Urinary bladder (tissue), 4 donors: ENCODE data around the gene DISC1. TPM values are rescaled to one million over a fixed set of nuclear protein-coding genes. Genes with fewer than 3 reads are reported as not detected.
"Not testable (repeated sequence)": the region's sequence is repeated elsewhere in the genome, so short reads cannot be mapped to it uniquely, and the experiment has no call there.

Source experiments
- DNase-seq: peaks from one replicate; pipeline ENCODE4 v3.0.0-alpha.2; 2015; ENCODE audit errors: extremely low spot score
- H3K27ac ChIP-seq: one replicate; pipeline ENCODE4 v1.5.1; 2013; ENCODE audit warnings: low read depth, mild to moderate bottlenecking, moderate library complexity
- H3K36me3 ChIP-seq: one replicate; pipeline ENCODE4 v1.6.1; 2013; ENCODE audit warnings: mild to moderate bottlenecking, moderate library complexity; ENCODE audit not compliant: insufficient read depth
- H3K4me1 ChIP-seq: one replicate; pipeline ENCODE4 v1.6.1; 2013; ENCODE audit warnings: mild to moderate bottlenecking, moderate library complexity; ENCODE audit not compliant: insufficient read depth
- H3K4me3 ChIP-seq: one replicate; pipeline ENCODE4 v1.5.1; 2013; ENCODE audit warnings: low read depth, low read length
- WGBS: extraction: QIAGEN DNeasy Blood & Tissue Kit; methylation state at CpG from one replicate; pipeline ENCODE4 v1.1.7; 2013; 5-methylcytosine and 5-hydroxymethylcytosine counted together
- polyA plus RNA-seq: library from polyadenylated mRNA; stranded (reverse); fragments of 200-250 nt; gene quantifications from one replicate; pipeline ENCODE4 v1.2.3, GENCODE V29; 2013
- total RNA-seq: library from RNA; depleted of rRNA; stranded (reverse); fragments of >200 nt; gene quantifications from one replicate; pipeline ENCODE4 v1.2.3, GENCODE V29; 2014
- donor health status: healthy with polysubstance abuse.
- donor health status: healthy.

Gene DISC1
- total and polyA plus RNA-seq, 2 donors, result 1.6 to 32.0 TPM

DNA sequence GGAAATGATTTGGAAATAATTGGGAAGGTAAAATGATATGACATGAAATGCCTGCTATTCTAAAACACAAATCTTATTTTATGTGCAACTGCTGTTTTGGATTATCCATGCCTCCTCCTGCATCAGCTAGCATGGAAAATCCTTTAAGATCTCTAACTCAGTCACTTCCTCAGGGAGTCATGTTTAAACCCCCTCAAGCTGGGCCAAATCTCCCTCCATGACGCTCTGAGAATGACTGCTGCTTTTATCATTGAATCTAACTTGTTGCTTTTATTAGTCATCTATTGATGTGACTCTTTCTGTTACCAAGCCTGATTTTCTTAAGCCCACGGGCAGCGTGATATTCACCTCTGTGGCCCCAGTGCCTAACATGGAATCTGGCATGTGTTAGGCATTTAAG, 324.8 kb downstream of the DISC1 start:
- Histone ChIP-seq H3K36me3 (no peaks in the 10 kb centered on the region), H3K27ac (no peak overlapping the region), H3K4me1 (no peaks in the 10 kb centered on the region), H3K4me3 (no peak overlapping the region)
- DNase-seq, result no peak
- 70% methylated on average over 3 of the region's 3 CpGs for WGBS

DNA sequence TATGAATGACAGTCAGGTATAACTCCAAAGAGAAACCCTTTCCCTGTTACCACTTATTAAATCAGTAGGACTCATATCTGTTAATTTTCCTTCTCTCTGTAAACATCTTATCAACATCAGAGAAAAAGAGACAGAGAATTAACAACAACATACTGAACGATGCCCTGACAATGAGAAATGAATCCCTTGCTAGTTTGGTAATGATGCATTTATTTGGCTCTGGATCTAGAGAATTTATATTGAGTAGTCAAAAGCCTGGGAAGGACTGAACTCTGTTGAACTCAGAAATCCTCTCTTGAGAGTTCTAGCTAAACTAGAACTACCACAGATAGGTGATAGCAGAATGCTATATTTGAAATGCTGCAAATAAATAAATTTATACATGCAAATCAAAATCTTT, 325.6 kb downstream of the DISC1 start:
- DNase-seq, result no peak
- 34% methylated on average over 1 of the region's 1 CpG for WGBS
- Histone ChIP-seq H3K4me3 (no peak overlapping the region), H3K4me1 (no peaks in the 10 kb centered on the region), H3K36me3 (no peaks in the 10 kb centered on the region), H3K27ac (no peak overlapping the region)

DNA sequence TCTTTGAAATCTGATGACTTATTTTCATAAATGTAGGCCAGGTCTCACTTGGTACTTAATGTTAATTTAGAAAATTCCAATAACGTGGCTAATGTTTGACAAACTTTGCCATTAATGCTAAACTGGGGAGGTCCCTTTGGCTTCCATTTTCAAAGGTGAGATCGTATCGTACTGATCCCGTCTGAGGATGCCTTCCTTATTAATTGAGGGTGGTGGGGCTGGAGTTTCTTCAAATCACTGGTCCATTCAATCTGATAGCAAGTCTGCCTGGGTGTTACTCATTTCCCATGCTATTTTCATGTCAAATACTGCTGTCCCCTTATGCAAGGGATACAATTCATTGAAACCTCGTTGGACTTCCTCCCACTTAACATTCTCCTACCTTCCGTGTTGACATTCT, 327.1 kb downstream of the DISC1 start:
- WGBS, result 93% methylated on average over 6 of the region's 6 CpGs
- Histone ChIP-seq H3K4me1 (no peaks in the 10 kb centered on the region), H3K36me3 (no peaks in the 10 kb centered on the region), H3K27ac (no peak overlapping the region), H3K4me3 (no peak overlapping the region)
- no peak for DNase-seq

DNA sequence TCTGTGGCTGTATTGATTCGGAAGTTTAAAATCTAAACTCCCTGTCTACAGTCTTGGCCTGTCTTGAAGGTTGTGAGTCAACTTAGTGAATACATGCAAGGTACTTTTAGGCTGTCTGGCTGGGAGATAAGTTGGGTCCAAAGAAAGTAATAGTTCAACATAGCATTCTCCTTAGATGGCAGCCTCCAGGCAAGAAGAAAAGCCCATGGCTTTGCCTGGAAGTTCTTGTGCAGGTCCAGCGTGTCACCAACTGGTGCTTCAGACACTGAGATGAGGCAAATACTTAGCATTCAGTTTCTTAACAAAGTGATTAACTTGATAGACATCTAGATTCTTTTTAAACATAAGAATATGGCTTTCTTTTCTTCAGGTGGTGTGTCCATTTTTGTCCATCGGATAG, 328.2 kb downstream of the DISC1 start:
- DNase-seq, result no peak

DNA sequence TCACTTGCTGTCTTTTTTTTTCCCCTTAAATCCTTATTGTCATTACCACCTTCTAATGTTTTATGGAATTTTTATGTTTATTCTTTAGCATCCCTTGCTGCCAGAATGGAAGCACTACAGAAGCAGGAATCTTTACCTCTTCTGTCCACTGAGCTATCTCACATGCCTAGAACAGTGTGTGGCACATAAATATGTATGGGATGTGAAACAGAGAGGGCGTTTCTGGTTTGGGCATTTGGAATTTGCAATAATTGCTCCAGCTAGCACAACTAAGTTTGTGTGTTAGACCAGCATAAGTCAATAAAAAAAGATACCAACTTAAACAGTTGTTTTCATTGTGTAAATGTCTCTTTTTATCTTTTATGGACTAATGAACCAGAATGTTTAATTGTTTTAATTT, 330.8 kb downstream of the DISC1 start:
- H3K4me1 ChIP-seq, result no peaks in the 10 kb centered on the region
- no peak overlapping the region for H3K4me3 ChIP-seq
- H3K27ac ChIP-seq, result no peak overlapping the region
- DNase-seq, result no peak
- H3K36me3 ChIP-seq, result no peaks in the 10 kb centered on the region
- WGBS, result 78% methylated on average over 1 of the region's 1 CpG

More for the DNA sequence above, 328.2 kb downstream of the DISC1 start:
- no peak overlapping the region for H3K27ac ChIP-seq
- H3K36me3 ChIP-seq, result no peaks in the 10 kb centered on the region
- WGBS, result 100% methylated on average over 3 of the region's 3 CpGs
- no peak overlapping the region for H3K4me3 ChIP-seq
- H3K4me1 ChIP-seq, result no peaks in the 10 kb centered on the region

DNA sequence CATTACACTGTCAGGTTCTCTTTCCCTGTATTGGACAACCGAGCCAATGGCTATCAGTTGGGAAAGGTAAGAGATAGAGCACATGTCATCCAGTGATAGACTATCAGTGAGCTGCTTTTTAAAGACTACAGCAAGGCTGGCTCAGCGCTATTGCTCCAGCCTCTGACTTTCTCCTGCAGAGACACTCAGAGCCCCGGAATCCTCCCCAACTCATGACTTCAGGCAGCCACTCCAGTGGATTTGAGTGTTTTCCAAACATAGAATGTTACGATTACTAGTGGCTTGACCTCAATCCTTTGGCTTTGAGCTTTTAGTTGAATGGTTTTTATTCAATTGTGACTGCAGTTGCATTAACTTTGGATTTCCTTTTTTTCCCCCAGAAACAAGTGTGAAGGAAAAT, 331.9 kb downstream of the DISC1 start:
- Histone ChIP-seq H3K36me3 (no peaks in the 10 kb centered on the region), H3K27ac (no peak overlapping the region), H3K4me3 (no peak overlapping the region), H3K4me1 (no peaks in the 10 kb centered on the region)
- DNase-seq, result no peak
- 60% methylated on average over 4 of the region's 4 CpGs for WGBS

DNA sequence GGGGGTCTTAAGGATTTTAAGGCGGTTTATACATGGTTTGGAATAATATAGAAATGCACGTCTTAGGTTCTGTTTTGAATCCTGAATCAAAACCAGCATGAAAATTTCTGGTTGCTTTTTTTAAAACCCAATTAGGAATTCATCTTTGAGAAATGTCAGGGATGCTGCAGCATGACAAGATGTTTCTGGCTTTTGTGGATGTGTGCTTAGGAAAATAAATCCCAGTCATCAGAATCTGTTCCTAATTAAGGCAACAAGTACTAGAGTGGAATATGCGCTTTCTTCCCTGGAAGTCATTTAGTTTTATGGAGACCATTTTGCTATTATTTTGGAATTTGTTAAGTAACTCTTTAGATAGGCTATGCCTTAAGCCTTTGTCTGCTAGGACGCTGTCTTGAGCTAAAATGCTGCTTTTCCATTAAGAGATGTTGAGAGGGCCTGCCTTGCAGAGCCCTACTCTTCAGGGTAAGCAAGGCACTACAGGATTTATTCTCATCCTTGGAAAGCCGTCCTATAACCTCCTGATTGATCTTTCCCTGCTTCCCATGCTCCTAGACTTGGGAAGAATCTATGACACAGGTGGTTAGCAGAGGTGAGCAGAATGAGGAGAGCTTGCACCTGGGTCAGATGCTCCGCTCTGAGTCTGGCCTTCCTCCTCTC, 332.8 kb downstream of the DISC1 start:
- DNase-seq, result no peak
- Histone ChIP-seq H3K4me3 (no peak overlapping the region), H3K27ac (no peak overlapping the region), H3K36me3 (no peaks in the 10 kb centered on the region), H3K4me1 (no peaks in the 10 kb centered on the region)
- WGBS, result 92% methylated on average over 6 of the region's 6 CpGs

DNA sequence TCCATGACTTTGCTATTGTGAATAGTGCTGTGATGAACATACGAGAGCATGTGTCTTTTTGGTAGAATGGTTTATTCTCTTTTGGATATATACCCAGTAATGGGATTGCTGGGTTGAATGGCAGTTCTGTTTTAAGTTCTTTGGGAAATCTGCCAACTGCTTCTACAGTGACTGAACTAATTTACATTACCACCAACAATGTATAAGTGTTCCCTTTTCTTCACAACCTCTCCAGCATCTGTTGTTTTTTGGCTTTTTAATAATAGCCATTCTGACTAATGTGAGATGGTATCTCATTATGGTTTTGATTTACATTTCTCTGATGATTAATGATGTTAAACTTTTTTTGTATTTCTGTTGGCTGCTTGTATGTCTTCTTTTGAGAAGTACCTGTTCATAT, 335.2 kb downstream of the DISC1 start:
- not testable (repeated sequence) for H3K4me3 ChIP-seq, H3K36me3 ChIP-seq, DNase-seq, H3K27ac ChIP-seq, H3K4me1 ChIP-seq
- WGBS, result 93% methylated on average over 1 of the region's 1 CpG

DNA sequence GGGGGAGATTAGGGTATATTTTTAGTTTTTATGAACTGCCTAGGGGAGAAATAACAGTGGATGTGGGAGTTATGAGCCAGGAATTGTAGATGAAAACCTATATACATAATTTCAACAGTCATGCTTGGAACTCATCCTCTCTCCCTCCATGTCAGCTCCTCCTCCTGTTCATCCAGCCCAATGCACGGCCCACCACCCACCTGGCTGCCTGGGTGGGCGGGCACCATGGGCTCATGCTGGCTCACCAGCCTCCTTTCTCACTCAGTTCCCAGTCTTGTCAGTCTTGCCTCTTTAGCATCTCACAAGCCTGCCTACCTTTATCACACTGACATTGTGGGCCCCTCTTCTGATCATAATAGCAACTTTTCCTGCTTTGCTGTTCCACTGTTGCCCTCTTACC, 336.0 kb downstream of the DISC1 start:
- no peaks in the 10 kb centered on the region for H3K36me3 ChIP-seq
- no peak overlapping the region for H3K27ac ChIP-seq
- H3K4me1 ChIP-seq, result no peaks in the 10 kb centered on the region
- no peak overlapping the region for H3K4me3 ChIP-seq
- 89% methylated on average over 2 of the region's 2 CpGs for WGBS
- DNase-seq, result no peak

DNA sequence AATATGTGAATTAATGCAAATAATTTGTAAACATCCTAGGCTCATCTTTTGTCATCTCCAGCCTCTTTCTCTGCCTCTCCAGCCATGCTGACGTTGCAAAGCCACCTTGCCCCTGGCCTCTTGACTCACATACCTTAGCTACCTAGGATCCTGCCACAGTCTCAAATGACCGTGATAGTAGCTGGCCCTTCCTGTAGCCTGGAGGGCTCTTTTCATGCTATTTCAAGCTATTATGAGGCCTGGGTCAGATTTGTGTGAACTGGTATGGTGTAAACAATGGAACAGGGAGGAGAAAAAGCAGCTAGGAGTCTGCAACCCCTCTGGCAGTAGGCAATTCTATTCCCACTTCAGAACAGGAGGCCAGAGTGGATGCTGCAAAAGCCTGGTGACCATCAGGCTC, 337.7 kb downstream of the DISC1 start:
- Histone ChIP-seq H3K36me3 (no peaks in the 10 kb centered on the region), H3K4me3 (no peak overlapping the region), H3K4me1 (no peaks in the 10 kb centered on the region), H3K27ac (no peak overlapping the region)
- DNase-seq, result no peak
- 94% methylated on average over 2 of the region's 2 CpGs for WGBS

DNA sequence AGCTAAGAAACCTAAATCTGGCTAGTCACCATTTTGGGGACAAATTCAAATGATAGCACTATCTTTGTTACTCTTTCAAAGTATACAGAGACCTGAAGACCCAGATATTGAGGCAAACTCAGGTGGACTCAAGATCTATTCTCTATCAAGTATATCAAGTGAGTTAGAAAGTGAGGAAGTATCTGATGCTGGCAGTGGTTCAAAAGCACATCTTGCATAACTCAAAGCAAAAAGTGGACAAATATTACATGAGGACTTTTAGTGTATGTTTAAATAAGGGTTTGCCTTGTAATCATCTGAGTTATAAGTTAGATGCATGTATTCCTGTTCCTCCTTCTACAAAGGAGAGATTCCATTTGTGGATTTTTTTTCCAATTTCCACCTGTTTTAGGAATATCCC, 338.4 kb downstream of the DISC1 start:
- H3K36me3 ChIP-seq, result no peaks in the 10 kb centered on the region
- no peaks in the 10 kb centered on the region for H3K4me1 ChIP-seq
- no peak overlapping the region for H3K27ac ChIP-seq
- DNase-seq, result no peak
- no peak overlapping the region for H3K4me3 ChIP-seq

DNA sequence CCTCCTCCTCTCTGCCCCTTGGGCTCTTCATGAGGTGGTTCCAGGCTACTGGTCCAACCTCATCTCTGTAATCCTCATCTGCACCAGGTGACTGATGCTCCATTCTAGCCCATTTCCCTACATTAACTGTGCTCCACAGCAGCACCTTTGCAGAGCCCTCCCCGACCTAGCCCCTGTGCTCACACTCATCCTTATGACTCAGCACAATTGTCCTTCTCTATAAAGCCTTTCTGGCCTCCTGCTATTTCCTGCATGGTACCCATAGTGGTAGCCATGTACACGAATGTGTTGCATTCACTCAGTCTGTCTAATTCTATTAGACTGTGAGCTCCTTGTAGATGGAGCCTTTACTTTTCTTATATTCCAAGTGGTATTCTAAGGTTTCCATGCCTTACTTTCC, 339.0 kb downstream of the DISC1 start:
- Histone ChIP-seq H3K36me3 (no peaks in the 10 kb centered on the region), H3K4me1 (no peaks in the 10 kb centered on the region), H3K27ac (no peak overlapping the region), H3K4me3 (no peak overlapping the region)
- no peak for DNase-seq
- 97% methylated on average over 2 of the region's 2 CpGs for WGBS

DNA sequence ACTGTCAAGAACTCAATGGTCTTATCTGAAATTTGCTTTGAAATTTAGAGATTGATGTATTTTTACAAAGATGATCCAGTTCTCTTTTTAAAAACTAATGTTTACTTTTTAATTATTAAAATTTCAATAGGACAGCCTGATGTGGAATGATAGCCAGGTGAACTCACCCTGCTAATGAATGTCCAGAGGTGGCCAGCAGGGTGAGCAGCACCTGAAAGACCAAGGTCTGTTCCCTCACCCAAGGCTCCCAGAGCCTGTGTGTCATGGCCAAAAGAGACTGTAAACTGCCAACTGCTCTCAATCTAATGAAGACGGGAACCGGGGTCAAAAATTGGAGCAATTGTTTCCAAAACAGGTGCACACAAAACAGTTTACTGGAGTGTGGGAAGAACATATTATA, 340.4 kb downstream of the DISC1 start:
- H3K4me1 ChIP-seq, result no peaks in the 10 kb centered on the region

DNA sequence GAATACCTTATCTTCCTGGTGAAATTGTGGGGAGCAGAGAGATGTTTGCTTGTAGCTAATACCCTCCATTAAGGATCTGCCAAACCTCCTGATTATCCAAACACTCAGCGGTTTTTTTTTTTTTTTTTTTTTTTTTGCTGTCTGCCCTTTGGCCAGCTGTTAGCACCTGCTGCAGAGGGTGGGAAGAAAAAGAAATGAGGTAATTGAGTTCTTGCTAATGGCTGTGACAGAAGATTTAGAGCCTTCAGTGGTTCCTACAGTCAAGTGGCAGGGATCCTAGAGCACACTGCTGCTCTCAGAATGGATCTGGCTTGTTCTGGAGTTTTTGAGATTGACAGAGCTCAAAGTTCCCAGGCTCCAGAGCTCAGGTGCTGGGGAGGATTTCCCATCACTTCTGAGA, 342.5 kb downstream of the DISC1 start:
- H3K4me3 ChIP-seq, result no peak overlapping the region
- no peak overlapping the region for H3K27ac ChIP-seq
- H3K4me1 ChIP-seq, result no peaks in the 10 kb centered on the region
- no peak for DNase-seq
- no peaks in the 10 kb centered on the region for H3K36me3 ChIP-seq
- WGBS, result 65% methylated on average over 1 of the region's 1 CpG

More for the DNA sequence above, 340.4 kb downstream of the DISC1 start:
- H3K36me3 ChIP-seq, result no peaks in the 10 kb centered on the region
- DNase-seq, result no peak
- H3K27ac ChIP-seq, result no peak overlapping the region
- WGBS, result 96% methylated on average over 2 of the region's 2 CpGs
- H3K4me3 ChIP-seq, result no peak overlapping the region

DNA sequence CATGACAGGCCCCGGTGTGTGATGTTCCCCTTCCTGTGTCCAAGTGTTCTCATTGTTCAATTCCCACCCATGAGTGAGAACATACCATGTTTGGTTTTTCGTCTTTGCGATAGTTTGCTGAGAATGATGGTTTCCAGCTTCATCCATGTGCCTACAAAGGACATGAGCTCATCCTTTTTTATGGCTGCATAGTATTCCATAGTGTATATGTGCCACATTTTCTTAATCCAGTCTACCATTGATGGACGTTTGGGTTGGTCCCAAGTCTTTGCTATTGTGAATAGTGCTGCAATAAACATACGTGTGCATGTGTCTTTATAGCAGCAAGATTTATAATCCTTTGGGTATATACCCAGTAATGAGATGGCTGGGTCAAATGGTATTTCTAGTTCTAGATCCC, 343.2 kb downstream of the DISC1 start:
- H3K4me1 ChIP-seq, H3K36me3 ChIP-seq, H3K4me3 ChIP-seq, DNase-seq, H3K27ac ChIP-seq: not testable (repeated sequence)
- 95% methylated on average over 5 of the region's 5 CpGs for WGBS
